GM19351 (cell line): Measurements from ENCODE around the gene RAB7B.

Experiments used
- ATAC-seq: cut with Tn5 transposase; IDR thresholded peaks from one replicate; pipeline ENCODE4 v1.9.1; 2021; ENCODE audit warnings: mild to moderate bottlenecking, moderate library complexity; ENCODE audit not compliant: unreplicated experiment

RAB7B gene

DNA sequence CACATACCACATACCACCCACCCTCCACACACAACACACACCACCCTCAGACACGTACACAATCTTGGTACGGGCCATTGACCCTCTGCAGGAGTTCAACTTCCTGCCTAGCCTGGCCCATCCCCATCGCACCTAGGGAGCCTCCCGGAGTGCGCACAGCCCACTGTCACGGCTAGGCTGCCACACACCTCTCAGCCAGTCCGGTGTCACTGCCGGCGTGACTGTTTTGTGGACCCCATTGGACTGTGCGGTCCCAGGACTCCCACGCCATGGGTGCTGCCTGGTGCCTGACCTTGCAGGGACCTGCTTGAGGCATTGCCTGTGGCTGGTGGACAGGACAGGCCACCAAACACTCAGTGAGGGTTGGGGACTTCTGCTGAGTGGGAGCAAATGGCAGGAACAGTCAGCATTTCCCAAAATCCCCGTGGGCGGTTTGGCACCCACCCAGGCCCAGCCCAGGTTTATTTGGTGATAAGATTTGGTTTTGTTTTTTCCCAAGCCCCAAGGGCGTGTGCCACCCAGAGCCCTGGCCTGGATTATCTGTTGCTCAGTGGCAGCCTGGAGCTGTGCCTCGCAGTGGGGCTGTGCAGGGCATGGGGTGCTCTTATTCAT lies 27.7 kb downstream of the RAB7B start:
- ATAC-seq: no peak

DNA sequence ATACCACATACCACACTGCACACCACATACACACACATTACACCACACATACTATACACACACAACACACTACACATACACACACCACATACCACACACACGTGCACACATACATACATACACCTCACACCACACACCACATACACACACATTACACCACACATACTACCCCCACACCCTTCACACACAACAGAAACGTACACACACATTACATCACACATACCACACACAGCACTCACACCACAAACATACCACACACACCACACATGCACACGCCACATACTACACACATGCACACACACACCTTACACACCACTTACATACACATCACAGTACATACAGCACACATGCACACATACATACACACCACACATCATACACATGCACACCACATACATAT lies 28.5 kb downstream of the RAB7B start:
- ATAC-seq: no peak

DNA sequence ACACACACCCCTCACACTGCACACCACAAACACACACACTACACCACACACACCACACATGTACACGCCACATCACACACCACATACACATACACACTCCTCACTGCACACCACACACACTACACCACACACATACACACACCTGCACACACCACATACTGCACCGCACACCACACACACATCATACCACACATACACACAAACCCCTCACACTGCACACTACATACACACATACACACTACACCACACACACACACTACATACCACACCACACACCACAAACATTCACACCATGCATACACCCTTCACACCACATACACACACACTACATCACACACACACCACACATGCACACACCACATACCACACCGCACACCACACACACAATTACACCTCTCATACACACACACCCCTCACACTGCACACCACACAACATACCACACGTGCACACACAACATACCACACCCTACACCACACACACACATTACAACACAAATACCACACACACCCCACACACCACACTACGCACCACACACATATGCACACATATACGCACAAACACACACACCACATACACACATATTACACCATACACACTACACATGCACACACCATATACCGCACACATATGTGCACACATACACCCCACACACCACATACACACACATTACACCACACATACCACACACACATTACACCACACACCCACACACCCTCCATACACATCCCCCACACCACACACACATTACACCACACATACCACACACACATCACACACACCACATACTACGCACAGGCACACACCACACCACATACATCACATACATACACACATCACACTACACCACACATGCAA lies 29.6 kb downstream of the RAB7B start:
- no peak for ATAC-seq

DNA sequence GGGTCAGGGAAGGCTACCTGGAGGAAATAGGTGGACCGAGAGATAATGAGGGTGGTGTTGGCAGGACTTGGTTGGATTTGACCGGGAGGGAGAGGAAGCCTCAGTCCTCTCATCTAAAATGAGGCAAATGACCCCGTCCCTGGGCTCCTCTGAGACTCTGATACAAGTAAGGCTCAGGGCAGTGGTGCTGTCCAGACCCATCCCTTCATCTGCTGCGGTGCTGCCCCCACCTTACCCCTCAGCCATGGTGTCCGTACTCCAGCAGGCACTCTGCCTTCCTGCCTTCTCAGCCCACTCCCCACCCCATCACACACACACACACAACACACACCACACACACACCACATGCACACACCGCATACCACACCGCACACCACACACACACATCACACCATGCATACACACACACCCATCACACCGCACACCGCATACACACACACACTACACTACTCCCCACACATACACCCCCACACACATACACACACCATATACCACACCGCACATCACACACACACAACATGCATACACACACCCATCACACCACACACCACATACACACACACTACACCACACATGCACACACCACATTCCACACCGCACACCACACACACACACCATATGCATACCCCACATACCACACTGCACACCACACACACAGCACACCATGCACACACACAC lies 30.6 kb downstream of the RAB7B start:
- no peak for ATAC-seq

DNA sequence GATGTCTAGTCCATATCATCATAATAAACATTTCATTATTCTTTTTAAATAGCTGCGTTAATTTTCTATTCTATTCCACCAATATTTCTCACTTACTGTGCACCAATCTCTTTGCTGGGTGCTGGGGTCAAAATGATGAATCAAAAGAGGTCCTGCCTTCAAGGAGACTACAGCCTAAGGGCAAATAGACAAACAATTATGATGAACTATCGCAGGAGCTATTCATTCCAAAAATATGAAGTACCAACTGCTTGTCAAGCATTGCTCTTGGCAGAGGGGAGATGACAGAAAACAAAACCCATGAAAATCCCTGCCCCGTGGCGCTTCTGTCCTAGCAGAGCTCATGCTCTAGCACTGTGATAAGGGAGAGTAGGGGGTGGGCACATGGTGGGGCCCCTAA lies 31.1 kb downstream of the RAB7B start:
- ATAC-seq: no peak

DNA sequence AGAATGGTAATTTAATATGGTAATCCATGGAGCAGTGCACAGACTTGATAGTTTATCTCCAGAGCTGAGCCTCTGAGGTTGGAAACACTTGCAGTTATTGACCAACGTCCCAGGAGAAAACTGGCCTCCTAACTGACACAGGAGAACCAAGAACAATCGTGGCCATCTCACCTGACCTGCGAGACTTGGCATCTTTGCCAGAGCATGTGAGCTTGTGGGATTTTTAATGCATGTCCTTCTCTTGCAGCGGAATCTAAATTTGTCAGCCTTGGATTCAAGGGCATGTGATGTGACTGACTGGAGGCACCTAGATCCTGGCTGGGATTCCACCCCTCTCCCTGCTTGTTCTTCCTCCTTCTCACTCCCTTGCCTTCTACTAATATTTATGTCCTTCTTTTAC lies 32.1 kb downstream of the RAB7B start:
- no peak for ATAC-seq

DNA sequence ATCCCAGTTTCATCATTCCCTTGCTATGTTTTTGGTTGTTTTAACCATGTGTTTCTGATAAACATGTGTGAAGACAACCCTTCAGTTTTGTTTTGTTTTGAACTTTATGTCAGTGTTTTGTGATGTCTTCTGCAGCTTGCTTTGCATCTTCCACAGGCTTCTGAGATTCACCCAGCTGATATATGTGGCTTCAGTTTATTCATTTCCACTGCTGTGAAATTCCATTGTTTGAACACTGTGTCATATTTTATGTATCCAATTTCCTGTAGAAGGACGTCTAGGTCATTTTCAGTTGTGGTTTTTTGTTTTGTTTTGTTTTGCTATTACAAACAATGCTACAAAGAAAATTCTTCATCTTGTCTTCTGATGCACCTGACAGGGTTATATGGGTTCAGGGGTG lies 32.7 kb downstream of the RAB7B start:
- no peak for ATAC-seq

DNA sequence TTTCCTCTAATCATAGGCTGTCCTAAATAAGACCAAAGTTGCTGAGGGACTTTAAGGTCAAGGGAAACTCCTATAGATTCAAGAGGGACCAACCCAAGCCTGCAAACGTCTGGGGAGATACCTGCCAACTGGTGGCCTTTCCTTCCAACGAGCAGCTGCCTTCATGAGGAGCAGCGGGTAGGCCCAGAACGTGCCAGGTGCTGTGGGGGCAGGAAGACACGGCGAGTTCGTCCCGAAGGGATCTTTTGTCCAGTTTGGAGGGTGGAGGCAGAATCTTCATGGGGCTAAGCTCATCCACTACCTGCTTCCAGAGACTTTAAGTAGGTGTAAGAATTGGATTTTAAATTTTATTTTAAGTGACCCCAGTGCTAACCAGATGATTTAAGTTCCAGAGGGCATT lies 34.0 kb downstream of the RAB7B start:
- no peak for ATAC-seq

DNA sequence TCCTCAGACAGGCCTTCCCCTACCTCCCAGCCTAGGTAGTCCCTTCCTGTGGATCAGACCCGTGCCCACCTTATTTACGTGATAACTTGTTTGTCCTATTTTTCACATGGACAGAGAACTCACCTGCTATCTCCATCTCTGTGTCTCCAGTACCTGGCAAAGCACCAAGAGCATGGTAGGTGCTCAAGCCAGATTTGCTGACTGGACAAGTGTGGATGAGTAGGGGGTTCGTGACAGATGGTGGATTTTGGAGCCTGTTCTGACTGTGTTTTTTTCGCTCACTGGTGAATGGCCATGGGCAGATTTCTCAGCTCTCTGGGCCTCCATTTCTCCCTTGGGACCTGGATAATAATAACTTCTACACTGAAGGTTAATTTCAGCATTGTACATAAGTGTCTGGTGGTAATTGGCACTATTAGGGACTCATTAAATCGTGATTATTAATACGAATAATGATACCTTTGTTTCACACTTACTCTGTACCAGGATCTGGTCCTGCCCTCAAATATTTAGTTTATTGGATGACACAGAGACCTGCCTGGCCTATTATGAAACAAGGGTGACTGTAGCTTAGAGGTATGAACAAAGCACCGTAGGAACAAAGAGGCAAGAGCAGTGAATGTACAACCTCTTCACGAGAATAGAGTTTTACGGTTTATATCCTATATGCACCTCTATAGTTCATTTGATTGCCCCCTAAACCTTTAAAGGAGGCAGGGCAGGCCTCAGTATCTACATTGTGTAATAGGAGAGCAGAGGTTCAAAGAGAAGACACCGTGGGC lies 35.5 kb downstream of the RAB7B start:
- ATAC-seq: no peak

DNA sequence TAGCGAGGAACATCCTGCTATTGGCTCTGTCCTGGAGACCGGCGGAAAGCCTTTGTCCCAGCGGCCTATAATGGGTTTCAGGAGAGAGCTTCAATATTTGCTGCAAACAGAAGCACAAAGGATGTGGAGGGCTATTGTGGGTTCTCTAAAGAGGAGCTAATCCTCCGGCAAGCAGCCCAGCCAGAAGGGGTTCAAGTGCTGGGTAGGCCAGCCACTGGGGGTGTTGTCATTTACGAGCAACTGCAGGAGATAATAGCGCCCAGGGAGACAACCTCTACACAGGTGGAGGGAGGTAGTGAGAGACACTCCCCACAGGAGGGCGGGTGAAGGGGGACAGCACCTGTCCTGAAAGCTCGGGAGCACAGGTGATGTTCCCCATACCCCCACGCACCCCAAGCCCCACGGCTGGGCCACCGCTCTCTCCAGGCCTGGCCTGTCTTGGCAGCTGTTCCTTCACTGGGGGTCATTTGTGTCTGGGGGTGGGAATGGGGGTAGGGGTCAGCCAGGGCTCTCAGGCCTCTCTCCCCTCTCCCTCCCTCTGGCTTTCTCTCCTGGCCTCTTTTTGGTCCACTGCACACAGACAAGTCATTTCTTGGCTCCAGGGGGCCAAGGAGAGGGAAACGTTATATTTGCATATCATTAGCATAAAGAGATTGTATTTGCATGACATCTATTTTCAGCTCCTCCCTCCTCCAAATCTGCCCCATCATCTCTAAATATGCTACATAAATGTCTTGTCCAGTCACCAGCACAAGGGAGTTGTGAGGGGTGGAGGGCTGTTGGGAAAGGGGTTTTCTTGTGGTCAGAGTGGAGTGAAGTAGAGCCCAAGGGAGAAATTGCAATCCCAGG lies 37.9 kb downstream of the RAB7B start:
- no peak for ATAC-seq

DNA sequence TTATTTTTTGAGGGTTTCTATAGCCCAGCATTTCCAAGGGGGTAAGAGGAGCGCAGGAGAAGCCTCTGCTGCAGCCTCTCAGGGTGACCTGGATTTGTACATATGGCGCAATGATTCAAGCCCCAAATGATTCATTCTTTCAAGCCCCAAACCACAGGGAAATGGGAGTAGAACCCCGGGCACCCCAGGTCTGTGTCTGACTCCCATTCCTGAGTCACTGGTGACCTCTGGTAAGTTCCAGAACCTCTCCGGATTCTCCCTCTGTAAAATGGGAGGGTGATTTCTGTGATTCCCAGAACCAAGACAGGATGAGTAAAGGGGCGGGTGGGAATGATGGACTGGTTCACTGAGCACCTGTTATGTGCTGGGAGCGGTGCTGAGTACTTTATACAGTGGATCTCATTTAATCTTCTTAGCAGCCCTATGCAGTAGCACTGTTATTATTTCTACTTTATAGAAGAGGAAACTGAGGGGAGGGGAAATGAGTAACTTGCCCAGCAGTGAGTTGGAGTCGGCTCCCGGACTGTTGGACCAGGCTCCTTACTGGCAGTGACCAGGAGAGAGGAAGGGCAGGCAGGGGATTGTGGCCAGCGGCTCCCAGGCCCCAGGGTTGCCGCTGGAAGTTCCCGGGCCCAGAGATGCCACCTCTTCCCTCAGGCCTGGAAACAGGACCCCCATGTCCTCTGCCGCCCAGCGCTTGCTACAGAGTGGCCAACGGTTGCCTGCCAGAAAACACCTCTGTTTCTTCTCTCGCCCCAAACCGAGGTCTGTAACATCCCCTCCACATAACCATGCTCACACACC lies 39.6 kb downstream of the RAB7B start:
- ATAC-seq: no peak

DNA sequence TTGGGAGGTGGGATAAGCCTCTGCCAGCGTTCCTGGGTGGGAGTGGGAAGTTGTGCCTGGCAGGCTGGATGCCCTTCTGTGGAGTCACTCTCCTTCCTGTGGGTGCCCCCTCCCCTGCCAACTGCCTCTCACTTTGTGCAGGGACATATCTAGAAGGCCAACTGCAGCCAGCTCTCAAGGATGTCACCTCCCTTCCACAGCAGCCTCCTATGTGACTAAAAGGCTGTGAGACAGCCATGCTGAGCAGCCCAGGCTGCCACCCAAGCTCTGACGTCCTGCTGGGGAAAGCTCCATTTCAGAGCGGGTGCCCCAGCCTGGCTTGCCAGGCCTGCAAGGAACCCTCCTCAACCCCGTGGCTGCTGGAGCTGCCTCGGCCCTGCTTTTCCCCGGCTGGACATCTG lies 40.4 kb downstream of the RAB7B start:
- ATAC-seq: no peak

DNA sequence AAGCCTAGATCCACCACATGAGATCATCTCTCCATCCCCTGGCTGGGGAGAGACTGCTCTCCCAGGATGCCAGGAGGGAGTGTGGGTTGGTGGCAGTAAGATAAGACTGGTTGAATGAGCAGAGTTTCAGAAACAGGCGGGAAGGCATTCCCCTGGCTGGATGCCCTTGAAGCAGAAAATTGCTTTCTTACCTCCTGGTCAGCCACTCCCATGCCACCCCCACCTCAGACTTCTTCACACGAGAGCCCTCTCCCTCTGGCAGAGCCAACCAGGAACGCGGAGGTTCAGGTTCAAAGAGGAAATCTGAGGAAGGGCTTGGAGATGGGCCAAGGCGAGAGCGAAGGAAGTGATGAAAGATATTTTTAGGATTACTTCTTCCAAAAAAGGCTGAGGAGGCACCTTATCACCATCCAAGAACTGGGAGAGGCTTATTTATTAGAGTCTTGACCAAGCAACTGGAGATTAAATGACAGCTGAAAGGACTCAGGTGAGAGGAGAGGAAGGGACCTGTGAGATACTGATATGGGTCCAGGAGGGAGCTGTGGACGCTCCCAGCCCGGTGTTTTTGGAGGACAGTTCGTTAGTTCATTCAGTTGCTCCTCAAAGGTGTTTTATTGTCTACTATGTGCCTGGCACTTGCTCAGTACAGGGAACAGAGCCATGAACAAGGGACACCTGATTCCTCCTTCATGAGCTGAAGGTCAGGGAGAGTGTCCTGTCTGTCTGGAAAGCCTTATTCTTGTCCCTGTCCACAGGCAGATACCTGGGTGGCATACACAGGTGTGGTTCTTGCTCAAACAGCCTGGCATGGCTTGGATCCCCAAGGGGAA lies 41.0 kb downstream of the RAB7B start:
- ATAC-seq: no peak

DNA sequence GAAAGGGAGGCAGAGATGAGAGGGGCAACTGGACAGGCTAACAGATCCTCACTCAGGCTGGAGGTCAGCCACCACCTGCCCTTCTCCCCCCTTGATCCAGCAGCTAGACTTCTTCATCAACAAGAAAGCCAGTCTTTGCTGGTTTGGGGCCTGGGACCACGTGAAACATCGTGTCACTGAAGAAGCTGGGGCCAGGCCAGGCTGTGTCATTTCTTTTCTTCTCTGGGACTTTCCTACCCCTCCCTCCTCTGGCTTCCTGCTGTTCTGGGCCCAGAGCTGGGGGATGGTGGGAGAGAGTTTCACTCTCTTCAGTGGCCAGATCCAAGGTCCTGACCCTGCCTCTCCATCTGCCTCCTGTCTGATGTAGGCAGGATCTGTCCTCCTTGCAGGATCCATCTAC lies 41.8 kb downstream of the RAB7B start:
- no peak for ATAC-seq

DNA sequence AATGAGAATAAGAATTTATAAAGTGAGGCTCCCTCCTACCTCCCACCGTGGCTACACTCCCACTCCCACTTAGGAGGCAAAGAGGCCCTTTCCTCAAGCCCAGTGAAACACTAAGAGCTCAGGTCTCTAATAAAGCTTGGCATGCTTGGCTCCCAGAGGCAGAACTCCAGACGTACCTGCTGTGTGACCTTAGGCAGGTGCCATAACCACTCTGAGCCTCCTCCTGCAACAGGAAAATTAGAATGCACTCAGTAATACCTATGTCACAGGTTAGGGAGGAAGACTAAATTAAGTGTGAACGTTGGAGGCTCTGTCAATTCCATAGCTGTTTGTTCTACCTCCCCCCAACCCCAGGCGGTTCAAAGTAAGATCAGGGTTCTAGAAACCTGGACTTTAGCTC lies 43.4 kb downstream of the RAB7B start:
- ATAC-seq: no peak

DNA sequence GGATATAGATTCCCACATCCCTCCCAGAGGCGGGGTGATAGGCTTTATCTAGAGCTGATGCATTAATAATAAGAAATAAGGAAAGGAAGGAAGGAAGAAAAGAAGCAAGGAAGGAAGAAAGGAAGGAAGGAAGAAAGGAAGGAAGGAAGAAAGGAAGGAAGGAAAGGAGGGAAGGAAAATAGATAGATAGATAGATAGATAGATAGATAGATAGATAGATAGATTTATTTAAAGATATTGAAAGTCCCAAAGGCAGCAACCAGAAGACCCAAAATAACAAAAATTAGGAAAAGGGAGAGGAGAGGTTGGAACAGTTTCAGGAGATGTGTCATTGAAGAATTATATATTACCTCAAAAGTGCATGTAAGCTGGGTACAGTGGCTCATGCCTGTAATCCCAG lies 47.7 kb downstream of the RAB7B start:
- no peak for ATAC-seq

DNA sequence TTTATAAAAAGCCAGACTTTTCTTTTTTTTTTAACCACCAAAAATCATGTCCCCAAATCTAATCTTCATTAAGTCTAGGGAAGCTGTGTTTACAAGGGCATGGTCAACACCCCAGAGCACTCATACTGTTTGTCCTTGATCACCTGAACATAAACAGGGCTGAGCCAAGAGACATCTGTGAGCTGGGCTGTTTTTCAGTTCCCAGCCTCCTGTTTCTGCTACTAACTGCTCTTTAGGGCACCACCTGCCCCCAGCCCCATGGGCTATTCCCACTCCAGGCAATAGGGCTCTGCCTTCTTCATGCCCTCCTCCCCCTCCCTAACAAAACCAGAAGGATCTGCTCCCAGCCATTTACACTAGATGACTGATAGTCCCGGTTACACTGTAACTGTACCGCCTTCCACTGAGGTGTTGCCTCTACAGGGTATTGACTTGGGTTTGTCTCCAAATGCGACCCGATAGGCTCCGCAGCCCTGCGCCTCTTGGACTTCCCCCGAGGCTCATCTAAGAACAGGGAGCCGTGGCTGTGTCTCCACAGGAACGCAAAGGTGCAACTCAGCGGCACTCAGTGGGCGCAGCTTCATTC lies 48.3 kb downstream of the RAB7B start:
- ATAC-seq: no peak

DNA sequence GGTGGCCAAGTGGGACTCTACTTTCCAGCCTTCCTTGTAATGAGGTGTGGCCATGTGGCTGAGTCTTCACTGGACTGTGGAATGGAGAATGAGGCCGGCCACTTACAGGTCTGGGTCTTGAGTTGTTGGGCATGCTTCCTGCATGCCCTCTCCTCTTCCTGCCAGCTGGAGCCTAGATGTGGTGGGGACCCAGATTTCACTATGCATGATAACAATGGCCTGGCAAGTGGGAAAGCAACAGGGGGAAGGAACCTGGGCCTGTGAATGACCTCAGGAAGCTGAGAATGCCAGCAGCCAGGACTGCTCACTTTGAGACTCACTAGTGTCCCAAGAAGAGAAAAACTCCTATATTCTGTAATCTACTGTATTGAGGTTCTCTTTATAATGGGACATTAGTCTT lies 51.4 kb downstream of the RAB7B start:
- ATAC-seq: no peak
